Measurements from ENCODE around the gene SAP30L. TPM values are rescaled to one million over a fixed set of nuclear protein-coding genes. Genes with fewer than 3 reads are reported as not detected.

SAP30L gene
- total and polyA plus RNA-seq, 2 of the 13 experiments (the other 11 are each of a cell fraction or from before 2014, with no cell fraction given) = 27.9 to 37.2 TPM

DNA sequence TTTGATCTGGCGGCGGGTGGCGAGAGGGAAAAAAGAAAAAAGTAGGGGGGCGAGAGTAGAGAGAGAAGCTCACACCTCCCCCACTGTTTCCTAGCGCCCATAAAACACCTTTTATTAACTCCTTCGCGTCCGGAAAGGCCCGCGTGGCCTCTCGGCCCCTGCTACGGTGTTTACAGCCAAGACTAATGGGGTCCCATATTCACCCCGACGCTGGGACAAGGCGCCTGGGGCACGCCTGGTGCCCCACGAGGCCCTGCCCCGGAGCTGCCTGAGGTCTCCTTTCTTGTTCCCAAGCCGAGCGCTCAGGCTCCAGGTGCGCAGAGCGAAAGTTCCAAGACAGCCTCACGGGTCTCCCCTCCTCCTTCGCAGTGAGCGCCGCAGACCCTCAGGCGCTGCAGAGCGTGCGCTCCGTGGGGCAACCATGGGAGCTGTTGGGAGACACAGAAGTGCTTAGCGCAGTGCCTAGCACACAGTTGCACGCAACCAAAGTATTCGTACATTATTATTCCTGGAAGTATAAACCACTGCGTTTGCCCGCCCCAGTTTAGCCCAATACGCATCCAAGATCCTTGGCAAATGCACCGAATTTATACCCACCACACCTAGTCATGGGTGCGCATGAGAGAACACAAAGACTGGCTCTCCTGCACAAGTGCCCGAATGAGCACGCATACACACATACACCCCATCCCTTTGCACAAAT is 27.9 kb downstream of the SAP30L start:
- Histone ChIP-seq H3K9me3 (ENCODE audit: low read length) (no peaks in the 10 kb centered on the region), H3K27me3 (ENCODE audit: control insufficient read depth in 1 of 2, insufficient read depth in 2 of 2, low read length in 2 of 2) (peaks cover 7 to 86% of the 10 kb centered on the region in 2 experiments; a peak in 4 of 5 replicates), H3K9ac (ENCODE audit: insufficient read depth, low read depth, low read length) (no peak overlapping the region), H3K79me2 (ENCODE audit: insufficient read depth, low read length) (no peaks in the 10 kb centered on the region), H3K4me2 (ENCODE audit: low read depth, low read length) (no peak overlapping the region), H3K4me1 (ENCODE audit: insufficient read depth, low read length) (peaks cover 19% of the 10 kb centered on the region), H3K27ac (ENCODE audit: extremely low read length, insufficient read depth, low read length) (no peak overlapping the region), H3K4me3 (replicated peaks in 1 of 3; ENCODE audit: insufficient read depth in 1 of 3, low read depth in 2 of 3, low read length in 3 of 3) (no peak overlapping the region), H3K36me3 (replicated peaks in 1 of 2; ENCODE audit: control insufficient read depth in 1 of 2, insufficient read depth in 2 of 2, low read length in 2 of 2) (no peaks in the 10 kb centered on the region), H2AFZ (ENCODE audit: low read length) (no peak overlapping the region), H4K20me1 (ENCODE audit: insufficient read depth, low read length) (no peaks in the 10 kb centered on the region)
- WGBS (ENCODE audit: low lambda C conversion rate) = 39% methylated on average over 33 of the region's 40 CpGs
- no TSS peak for BruUV-seq (replicated peaks)
- FAIRE-seq (no peak), DNase-seq (ENCODE audit: low spot score) (no peak), ATAC-seq (no peak)
- in situ Hi-C loops (cut with HindIII; ENCODE audit: extremely low pct_ligation_motif_present, low pct_unique_long_range_greater_than_20kb) (no loop called here), intact Hi-C loops (cut with micrococcal nuclease; ENCODE audit: unreplicated experiment) (no loop called here)
- CTCF ChIA-PET (ENCODE audit: low intra/inter-chr PET ratio, low total read pairs) = no interaction called here
- TF ChIP-seq FOSL2 (CRISPR knock-in tag; IDR thresholded peaks at IDR 0.05) (no peak), POLR2G (IDR thresholded peaks at IDR 0.05; ENCODE audit: low read depth, low read length) (no peak), KLF12 (CRISPR knock-in tag; IDR thresholded peaks at IDR 0.05; ENCODE audit: borderline replicate concordance) (no peak), SMAD9 (CRISPR knock-in tag; IDR thresholded peaks at IDR 0.05) (no peak), HOXD1 (CRISPR knock-in tag; IDR thresholded peaks at IDR 0.05) (no peak), MXI1 (IDR thresholded peaks at IDR 0.05; ENCODE audit: borderline replicate concordance, low read depth, low read length) (no peak), MBNL3 (CRISPR knock-in tag; conservative IDR thresholded peaks at IDR 0.05) (no peak), CBX1 (IDR thresholded peaks at IDR 0.05; ENCODE audit: low read depth) (no peak), TCF12 (IDR thresholded peaks at IDR 0.05) (no peak), TCF12 (CRISPR knock-in tag; IDR thresholded peaks at IDR 0.05) (no peak), DNMT3B (CRISPR knock-in tag; conservative IDR thresholded peaks at IDR 0.05) (no peak), SOX13 (IDR thresholded peaks at IDR 0.05) (no peak), SOX13 (CRISPR knock-in tag; conservative IDR thresholded peaks at IDR 0.05 in 1 of 2, IDR thresholded peaks at IDR 0.05 in 1 of 2) (no peak), ELK4 (CRISPR knock-in tag; IDR thresholded peaks at IDR 0.05; ENCODE audit: borderline replicate concordance) (no peak)
- TF ChIP-seq, protein P1, sequence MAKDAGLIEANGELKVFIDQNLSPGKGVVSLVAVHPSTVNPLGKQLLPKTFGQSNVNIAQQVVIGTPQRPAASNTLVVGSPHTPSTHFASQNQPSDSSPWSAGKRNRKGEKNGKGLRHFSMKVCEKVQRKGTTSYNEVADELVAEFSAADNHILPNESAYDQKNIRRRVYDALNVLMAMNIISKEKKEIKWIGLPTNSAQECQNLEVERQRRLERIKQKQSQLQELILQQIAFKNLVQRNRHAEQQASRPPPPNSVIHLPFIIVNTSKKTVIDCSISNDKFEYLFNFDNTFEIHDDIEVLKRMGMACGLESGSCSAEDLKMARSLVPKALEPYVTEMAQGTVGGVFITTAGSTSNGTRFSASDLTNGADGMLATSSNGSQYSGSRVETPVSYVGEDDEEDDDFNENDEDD (CRISPR knock-in tag; IDR thresholded peaks at IDR 0.05; ENCODE audit: borderline replicate concordance) = no peak
- POLR2A ChIA-PET = no interaction called here
